Immature natural killer cell (primary cell): ENCODE data around the gene GFOD1. TPM values are rescaled to one million over a fixed set of nuclear protein-coding genes. Genes with fewer than 3 reads are reported as not detected.
A peak's percentile ranks its signal among the peaks of the same experiment; 100 is the strongest.

Experiments
- DNase-seq, 3 donors: peaks; one replicate each; pipeline ENCODE4 v3.0.0; 2022; ENCODE audit warnings: mixed read lengths in 1 of 3
- H3K27ac Mint-ChIP-seq, 6 donors: one replicate each; pipeline ENCODE4 v1.8.0; 2020; ENCODE audit warnings: mixed read lengths in 6 of 6, mild to moderate bottlenecking in 5 of 6, inconsistent platforms in 4 of 6, moderate library complexity in 3 of 6
- H3K27me3 Mint-ChIP-seq, 3 donors: one replicate each; pipeline ENCODE4 v1.8.0; 2020 to 2021; ENCODE audit warnings: low read depth in 3 of 3, mild to moderate bottlenecking in 3 of 3, mixed read lengths in 3 of 3, moderate library complexity in 3 of 3, inconsistent platforms in 1 of 3
- H3K36me3 Mint-ChIP-seq, 3 donors: one replicate each; pipeline ENCODE4 v1.8.0; 2020; ENCODE audit warnings: mixed read lengths in 3 of 3, inconsistent platforms in 2 of 3, mild to moderate bottlenecking in 2 of 3
- H3K4me1 Mint-ChIP-seq, 2 donors: one replicate each; pipeline ENCODE4 v1.8.0; 2020; ENCODE audit warnings: inconsistent platforms in 2 of 2, mild to moderate bottlenecking in 2 of 2, mixed read lengths in 2 of 2, moderate library complexity in 1 of 2
- H3K4me3 Mint-ChIP-seq, 5 donors: one replicate each; pipeline ENCODE4 v1.8.0; 2020; ENCODE audit warnings: mild to moderate bottlenecking in 5 of 5, mixed read lengths in 5 of 5, inconsistent platforms in 3 of 5, moderate library complexity in 3 of 5
- H3K9me3 Mint-ChIP-seq, 6 donors: one replicate each; pipeline ENCODE4 v1.8.0; 2020; ENCODE audit warnings: mild to moderate bottlenecking in 6 of 6, mixed read lengths in 6 of 6, inconsistent platforms in 4 of 6, moderate library complexity in 3 of 6
- polyA plus RNA-seq, 3 donors: library from polyadenylated mRNA; unstranded; fragments of 300-500 nt; fragmentation: Illumina TruSeq; gene quantifications; one replicate each; pipeline ENCODE4 v1.2.3, GENCODE V29; 2021

GFOD1 gene
- polyA plus RNA-seq, 3 donors from 2014 or later, result 22.5 to 68.8 (median 49.3) TPM

DNA sequence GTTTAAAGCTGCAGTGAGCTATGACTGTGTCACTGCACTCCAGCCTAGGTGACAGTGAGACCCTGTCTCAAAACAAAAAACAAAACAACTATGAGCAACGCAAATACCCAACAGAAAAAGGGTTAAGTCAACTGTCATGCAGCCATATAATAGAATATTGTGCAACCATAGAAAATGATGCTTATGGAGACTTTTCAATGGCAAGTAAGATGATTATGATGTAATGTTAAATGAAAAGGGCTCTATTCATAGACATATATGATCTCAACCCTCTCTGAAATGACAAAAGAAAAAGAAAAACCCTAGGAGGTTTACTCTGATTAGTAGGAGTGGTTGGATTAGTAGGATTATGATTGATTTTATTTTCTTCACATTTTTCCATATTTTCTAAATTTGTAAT lies 117.8 kb downstream of the GFOD1 start:
- H3K27ac Mint-ChIP-seq, result peak overlapping the region in 3 of 6 donors; percentile 29 to 47 (median 40)
- peaks cover 50 to 74% of the 10 kb centered on the region in 2 donors for H3K4me1 Mint-ChIP-seq
- H3K4me3 Mint-ChIP-seq, result no peak overlapping the region

DNA sequence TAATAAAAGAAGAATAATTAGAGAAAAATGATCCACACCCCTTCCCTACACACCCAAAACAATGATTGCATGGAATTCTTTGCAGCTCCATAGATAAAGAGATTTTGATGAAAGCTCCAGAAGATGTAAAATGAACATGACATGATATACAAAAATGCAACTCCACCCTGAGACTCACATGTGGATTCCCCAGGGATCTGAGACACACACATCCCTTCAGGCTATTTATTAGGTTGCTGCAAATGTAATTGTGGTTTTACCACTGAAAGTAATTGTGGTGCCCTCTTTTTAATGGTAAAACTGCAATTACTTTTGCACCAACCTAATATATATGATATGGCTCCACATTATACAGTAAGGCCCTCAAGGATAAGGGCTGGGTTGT lies 118.7 kb downstream of the GFOD1 start:
- Mint-ChIP-seq H3K36me3 (peaks cover 2 to 13% (median 3%) of the 10 kb centered on the region in 3 donors), H3K27me3 (peaks cover 0 to 3% (median 2%) of the 10 kb centered on the region in 3 donors), H3K4me1 (peaks cover 43 to 70% of the 10 kb centered on the region in 2 donors), H3K27ac (peak overlapping the region in 3 of 6 donors; percentile 29 to 70 (median 55)), H3K9me3 (no peaks in the 10 kb centered on the region), H3K4me3 (no peak overlapping the region)
- no peak for DNase-seq

More for the DNA sequence above, 117.8 kb downstream of the GFOD1 start:
- no peak for DNase-seq
- H3K27me3 Mint-ChIP-seq, result peaks cover 0 to 2% (median 1%) of the 10 kb centered on the region in 3 donors
- no peaks in the 10 kb centered on the region for H3K9me3 Mint-ChIP-seq
- H3K36me3 Mint-ChIP-seq, result peaks cover 3 to 5% (median 4%) of the 10 kb centered on the region in 3 donors

DNA sequence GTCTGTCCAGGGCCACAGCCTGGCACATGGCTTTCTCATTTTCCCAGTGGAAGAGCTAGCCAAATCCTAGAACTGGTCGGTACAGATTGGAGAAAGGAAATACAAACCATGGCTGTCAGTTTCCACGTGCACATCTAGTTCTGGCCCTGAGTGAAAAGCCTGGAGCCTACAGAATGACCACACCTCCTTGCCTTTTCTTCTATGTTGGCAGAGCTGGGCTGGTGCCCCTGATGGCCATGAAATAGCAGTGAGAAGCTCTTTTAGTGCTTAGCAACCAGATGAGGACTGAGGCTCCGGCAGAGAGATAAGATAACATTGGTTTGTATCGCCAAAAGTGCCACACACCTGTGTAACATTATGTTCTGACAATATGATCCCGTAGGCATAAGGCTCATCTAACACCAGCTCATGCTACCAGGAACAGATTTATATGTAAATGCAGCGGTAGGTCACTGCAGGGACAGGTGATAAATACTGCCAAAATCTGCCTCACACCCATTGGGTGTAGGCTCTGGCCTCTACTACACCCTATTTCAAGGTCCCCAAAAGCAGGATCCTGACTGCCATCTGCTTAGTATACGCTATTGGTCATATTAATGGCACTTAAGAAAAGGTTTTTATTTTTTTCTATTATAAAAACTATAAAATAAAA lies 119.2 kb downstream of the GFOD1 start:
- Mint-ChIP-seq H3K27ac (peak overlapping the region in 4 of 6 donors; percentile 4 to 65 (median 17)), H3K27me3 (peaks cover 0 to 3% (median 2%) of the 10 kb centered on the region in 3 donors)

DNA sequence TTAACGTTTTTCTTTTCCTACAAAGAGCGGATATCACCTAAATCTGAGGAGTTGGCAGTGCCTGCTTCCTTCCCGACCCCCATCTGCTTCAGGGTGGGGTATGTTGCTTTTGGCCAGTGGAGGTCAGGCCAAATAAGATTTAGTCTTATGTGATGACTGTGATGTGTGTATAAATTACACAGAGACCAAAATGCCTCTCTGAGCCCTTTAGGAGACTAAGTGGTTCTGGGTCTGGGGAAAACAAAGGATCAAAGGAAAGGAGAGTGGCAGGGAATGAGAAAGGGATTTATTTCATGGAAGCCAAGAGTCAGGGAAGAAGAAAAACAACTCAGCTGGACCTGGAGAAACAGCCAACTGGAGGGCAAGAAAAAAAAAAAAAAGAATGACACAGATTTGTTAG lies 120.0 kb downstream of the GFOD1 start:
- Mint-ChIP-seq H3K4me1 (peaks cover 37 to 63% of the 10 kb centered on the region in 2 donors), H3K4me3 (no peak overlapping the region), H3K27ac (peak overlapping the region in 5 of 6 donors; percentile 7 to 80 (median 32)), H3K9me3 (no peaks in the 10 kb centered on the region), H3K36me3 (peaks cover 0 to 20% (median 8%) of the 10 kb centered on the region in 3 donors), H3K27me3 (peaks cover 0 to 3% (median 2%) of the 10 kb centered on the region in 3 donors)
- no peak for DNase-seq

More for the DNA sequence above, 119.2 kb downstream of the GFOD1 start:
- DNase-seq, result no peak
- Mint-ChIP-seq H3K4me3 (no peak overlapping the region), H3K4me1 (peaks cover 39 to 65% of the 10 kb centered on the region in 2 donors), H3K36me3 (peaks cover 0 to 14% (median 3%) of the 10 kb centered on the region in 3 donors), H3K9me3 (no peaks in the 10 kb centered on the region)

DNA sequence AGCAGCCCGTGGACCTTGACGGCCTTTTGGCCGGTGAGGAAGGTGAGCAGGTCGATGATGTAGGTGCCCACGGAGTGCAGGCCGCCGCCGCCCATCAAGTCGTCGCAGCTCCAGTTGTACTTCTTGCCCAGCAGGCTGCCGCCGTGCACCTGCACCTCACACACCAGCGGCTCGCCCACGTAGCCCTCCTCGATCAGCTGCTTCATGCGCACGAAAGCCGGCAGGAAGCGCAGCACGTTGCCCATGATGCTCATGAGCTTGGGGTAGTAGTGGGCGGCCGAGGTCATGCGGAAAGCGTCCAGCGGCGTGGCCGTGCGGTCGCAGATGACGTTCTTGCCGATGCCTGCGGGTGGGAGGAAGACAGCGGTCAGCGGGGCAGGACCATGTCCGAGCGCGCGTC lies 122.1 kb downstream of the GFOD1 start:
- H3K9me3 Mint-ChIP-seq, result no peaks in the 10 kb centered on the region
- H3K27ac Mint-ChIP-seq, result peak overlapping the region in 1 of 6 donors; percentile 35
- H3K36me3 Mint-ChIP-seq, result peaks cover 0 to 25% (median 11%) of the 10 kb centered on the region in 3 donors
- peaks cover 32 to 54% of the 10 kb centered on the region in 2 donors for H3K4me1 Mint-ChIP-seq
- no peak overlapping the region for H3K4me3 Mint-ChIP-seq
- peaks cover 0 to 5% (median 0%) of the 10 kb centered on the region in 3 donors for H3K27me3 Mint-ChIP-seq
- DNase-seq, result no peak

DNA sequence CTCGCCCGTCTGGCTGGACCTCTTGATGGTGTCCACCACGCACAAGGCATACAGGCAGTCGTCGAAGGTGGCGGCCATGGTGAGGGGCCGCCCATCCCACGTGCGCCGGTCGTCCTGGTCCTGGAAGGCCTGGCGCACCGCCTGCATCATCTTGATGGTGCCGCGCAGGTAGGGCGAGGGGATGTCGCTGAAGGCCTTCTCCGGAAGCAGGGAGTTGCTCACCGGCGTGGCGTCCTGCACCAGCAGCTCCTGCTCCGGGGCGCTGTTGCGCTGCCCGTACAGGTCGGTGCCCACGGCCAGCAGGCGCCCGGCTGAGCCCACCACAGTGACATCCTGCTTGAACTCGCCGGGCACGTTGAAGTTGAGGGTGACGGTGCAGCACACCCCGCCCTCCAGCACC lies 122.6 kb downstream of the GFOD1 start:
- Mint-ChIP-seq H3K27me3 (peaks cover 0 to 5% (median 0%) of the 10 kb centered on the region in 3 donors), H3K36me3 (peaks cover 0 to 29% (median 11%) of the 10 kb centered on the region in 3 donors), H3K4me1 (peaks cover 33 to 54% of the 10 kb centered on the region in 2 donors), H3K4me3 (no peak overlapping the region), H3K9me3 (no peaks in the 10 kb centered on the region), H3K27ac (no peak overlapping the region)
- DNase-seq, result no peak

DNA sequence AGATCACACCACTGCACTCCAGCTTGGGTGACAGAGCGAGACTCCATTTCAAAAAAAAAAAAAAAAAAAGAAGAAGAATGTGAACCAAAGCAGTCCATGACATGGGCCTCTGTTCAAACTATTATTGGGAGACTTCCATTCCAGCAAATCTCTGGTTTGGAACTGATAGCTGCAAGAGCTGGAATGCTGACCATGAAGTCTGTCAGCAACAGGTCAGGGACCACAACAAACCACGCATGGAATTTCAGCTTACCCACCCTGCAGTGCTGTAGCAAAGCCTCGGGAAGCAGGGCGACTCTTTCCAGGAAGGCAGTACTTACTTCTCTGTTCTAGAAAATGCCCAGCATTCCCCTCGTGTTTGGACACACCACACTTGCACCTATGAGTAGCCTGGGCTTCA lies 125.0 kb downstream of the GFOD1 start:
- Mint-ChIP-seq H3K27ac (peak overlapping the region in 2 of 6 donors; percentile 36 to 57), H3K4me1 (peaks cover 33 to 53% of the 10 kb centered on the region in 2 donors), H3K36me3 (peaks cover 0 to 33% (median 11%) of the 10 kb centered on the region in 3 donors), H3K9me3 (no peaks in the 10 kb centered on the region), H3K27me3 (peaks cover 0 to 13% (median 0%) of the 10 kb centered on the region in 3 donors), H3K4me3 (no peak overlapping the region)
- DNase-seq, result no peak

DNA sequence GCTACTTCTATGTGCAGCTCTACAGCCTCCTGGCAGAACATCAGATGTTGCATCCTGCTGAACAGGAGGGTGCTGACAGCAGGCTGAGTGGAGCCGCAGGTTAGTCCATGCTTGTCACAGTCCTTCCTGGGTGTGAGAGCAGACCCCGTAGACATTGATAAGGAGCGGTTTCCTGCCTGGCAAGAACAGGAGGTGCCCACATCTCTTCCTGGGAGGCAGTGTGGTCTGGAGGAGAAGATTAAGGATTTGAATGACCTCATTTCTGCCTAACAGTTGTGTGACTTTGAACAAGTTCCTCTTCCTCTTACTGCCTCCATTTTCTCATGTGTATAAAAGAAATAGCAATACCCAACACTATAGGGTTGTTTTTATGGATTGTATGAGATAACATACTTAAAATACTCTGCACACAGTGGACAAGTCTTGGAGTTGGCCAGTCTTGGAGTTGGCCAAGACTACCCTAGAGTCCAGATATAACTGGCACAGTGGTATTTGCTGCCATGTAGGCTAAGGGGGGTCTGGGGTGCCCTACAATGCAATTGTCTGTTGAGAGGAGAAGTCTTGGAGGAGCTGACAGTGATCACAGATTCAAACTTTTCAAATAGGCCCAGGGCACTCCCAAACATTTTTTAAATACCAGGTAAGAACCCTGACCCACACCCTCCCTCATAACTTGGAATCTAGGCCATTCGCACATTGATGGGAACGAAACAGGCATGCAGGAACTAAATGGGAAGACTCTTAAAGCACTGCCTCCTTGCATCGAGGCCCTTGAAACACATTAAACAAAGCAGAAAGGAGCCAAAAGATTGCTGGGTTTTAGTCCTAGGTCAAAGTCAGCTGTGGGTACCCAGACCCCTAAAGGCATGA lies 126.5 kb downstream of the GFOD1 start:
- Mint-ChIP-seq H3K27ac (peak overlapping the region; percentile 30 to 83 (median 68)), H3K36me3 (peaks cover 0 to 33% (median 11%) of the 10 kb centered on the region in 3 donors)
- no peak for DNase-seq

DNA sequence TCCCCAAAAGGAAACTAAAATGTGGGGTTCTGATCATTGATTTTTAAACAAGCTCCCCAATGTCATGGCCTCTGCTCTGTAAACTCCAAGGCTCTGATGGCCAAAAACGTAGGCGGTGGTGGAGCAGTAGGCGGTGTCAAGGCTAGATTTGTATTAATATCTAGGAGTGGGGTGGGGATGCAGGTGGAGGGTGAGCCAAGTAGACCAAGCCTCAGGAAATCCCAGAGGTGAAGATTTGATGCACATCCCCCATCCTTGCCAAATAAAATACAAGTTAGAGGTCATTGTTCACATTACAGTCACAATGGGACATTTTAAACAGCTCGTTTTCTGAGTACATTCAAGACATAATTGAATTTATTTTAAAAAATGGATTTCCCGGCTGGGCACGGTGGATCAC lies 128.1 kb downstream of the GFOD1 start:
- Mint-ChIP-seq H3K27me3 (peaks cover 2 to 12% (median 3%) of the 10 kb centered on the region in 3 donors), H3K36me3 (peaks cover 0 to 26% (median 8%) of the 10 kb centered on the region in 3 donors), H3K4me1 (peaks cover 61 to 76% of the 10 kb centered on the region in 2 donors), H3K9me3 (no peaks in the 10 kb centered on the region), H3K4me3 (no peak overlapping the region), H3K27ac (peak overlapping the region in 3 of 6 donors; percentile 21 to 83 (median 69))
- DNase-seq, result no peak

More for the DNA sequence above, 126.5 kb downstream of the GFOD1 start:
- Mint-ChIP-seq H3K4me1 (peaks cover 45 to 64% of the 10 kb centered on the region in 2 donors), H3K4me3 (no peak overlapping the region), H3K9me3 (no peaks in the 10 kb centered on the region), H3K27me3 (peaks cover 0 to 15% (median 0%) of the 10 kb centered on the region in 3 donors)

DNA sequence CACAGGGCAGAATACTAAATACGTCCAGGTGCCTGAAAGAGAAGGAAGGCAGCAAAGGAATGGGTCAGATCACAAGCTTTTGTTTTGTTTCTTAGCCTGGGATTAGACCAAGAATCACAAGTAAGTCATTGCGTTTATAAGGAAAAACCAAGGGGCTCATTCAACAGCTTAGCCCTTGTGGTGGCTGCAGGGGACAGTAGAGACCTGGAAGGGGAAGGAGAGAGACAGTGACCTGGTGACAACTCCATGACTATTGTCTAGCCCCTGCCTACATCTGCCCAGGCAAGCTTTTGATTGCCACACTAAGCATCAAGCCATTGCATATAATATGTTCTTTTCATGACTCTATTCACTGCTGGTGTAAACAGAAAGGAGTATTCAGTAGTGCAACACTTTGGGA lies 128.9 kb downstream of the GFOD1 start:
- peaks cover 2 to 12% (median 3%) of the 10 kb centered on the region in 3 donors for H3K27me3 Mint-ChIP-seq
- H3K4me1 Mint-ChIP-seq, result peaks cover 68 to 82% of the 10 kb centered on the region in 2 donors
- peaks cover 0 to 20% (median 8%) of the 10 kb centered on the region in 3 donors for H3K36me3 Mint-ChIP-seq
- DNase-seq, result no peak
- no peaks in the 10 kb centered on the region for H3K9me3 Mint-ChIP-seq
- peak overlapping the region; percentile 35 to 83 (median 58) for H3K27ac Mint-ChIP-seq
- H3K4me3 Mint-ChIP-seq, result no peak overlapping the region

DNA sequence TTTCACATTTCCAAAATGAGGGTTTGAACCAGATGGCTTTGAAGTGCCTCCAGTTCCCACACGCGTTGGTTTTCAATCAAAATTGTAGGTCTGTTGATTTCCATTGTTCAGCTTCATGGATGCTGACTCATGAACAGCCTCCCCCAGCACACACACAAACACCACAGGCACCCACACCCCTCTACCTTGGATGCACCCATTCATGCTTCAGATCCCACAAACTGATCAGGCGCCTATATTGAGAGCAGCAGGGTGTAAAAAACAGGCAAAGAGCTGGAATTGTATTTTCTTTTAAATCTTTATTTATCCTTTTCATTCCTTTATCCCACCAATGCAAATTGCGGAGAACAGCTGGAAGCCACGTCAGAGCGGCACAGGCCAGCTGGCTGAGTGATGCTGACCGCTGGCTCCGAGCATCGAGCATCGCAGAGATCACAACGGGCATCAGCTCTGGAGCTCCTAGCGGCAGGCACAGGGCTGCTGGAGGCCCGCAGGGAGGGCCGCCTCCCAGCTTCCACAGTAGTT lies 129.8 kb downstream of the GFOD1 start:
- Mint-ChIP-seq H3K9me3 (no peaks in the 10 kb centered on the region), H3K27ac (peak overlapping the region; percentile 83 to 91 (median 90)), H3K27me3 (peaks cover 2 to 12% (median 3%) of the 10 kb centered on the region in 3 donors), H3K36me3 (peaks cover 0 to 13% (median 3%) of the 10 kb centered on the region in 3 donors), H3K4me1 (peaks cover 66 to 84% of the 10 kb centered on the region in 2 donors), H3K4me3 (peak overlapping the region; percentile 37 to 85 (median 73))
- DNase-seq, result no peak

DNA sequence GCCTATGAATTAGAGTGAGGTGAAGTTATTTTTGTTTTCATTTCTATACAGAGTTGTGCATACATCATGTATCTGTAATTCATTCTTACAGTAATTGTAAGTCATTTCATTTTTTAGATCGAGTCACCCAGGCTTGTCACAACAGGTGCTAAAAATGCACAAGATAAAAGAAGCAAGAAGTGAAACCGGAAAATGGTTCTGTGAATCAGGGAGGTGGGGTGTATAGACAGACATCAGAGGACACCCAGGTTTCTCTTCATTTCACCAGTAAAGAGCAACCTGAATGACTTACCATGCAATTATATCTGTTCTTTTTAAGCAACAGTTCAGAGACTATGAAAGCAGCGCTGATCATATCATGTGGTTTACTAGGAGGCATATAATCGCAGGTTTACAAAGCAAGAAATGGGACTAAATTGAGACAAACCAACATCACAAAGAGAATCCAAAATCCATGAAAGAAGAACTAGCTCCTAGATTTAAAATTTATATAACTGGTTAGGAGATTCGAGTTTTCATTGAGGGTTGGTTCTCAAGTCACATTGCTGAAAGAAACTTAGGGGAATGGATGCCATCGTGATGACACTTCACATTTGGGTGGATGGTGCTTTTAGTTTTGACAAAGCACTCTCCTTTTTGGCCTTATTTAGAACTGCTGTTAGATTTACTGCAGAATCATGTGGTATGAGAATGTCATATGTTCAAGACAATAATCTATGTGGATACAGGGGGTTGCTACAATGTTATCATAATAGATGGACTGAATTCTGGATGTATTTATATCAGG lies 131.2 kb downstream of the GFOD1 start:
- H3K27me3 Mint-ChIP-seq, result peaks cover 2 to 11% (median 3%) of the 10 kb centered on the region in 3 donors

More for the DNA sequence above, 131.2 kb downstream of the GFOD1 start:
- peaks cover 65 to 80% of the 10 kb centered on the region in 2 donors for H3K4me1 Mint-ChIP-seq
- peak overlapping the region; percentile 73 to 85 (median 82) for H3K4me3 Mint-ChIP-seq
- no peaks in the 10 kb centered on the region for H3K9me3 Mint-ChIP-seq
- H3K27ac Mint-ChIP-seq, result peak overlapping the region; percentile 83 to 91 (median 90)
- peaks cover 0 to 12% (median 3%) of the 10 kb centered on the region in 3 donors for H3K36me3 Mint-ChIP-seq
- peak; percentile 39 to 41 (median 40) for DNase-seq
